K562 (cell line): Measurements from ENCODE around the gene LEMD1. TPM values are rescaled to one million over a fixed set of nuclear protein-coding genes. Genes with fewer than 3 reads are reported as not detected.

Experiments used
- ARID2 ChIP-seq: fragments of 450-650 bp; IDR thresholded peaks from 2 replicates; pipeline ENCODE4 v1.6.1; 2017; ENCODE audit warnings: antibody characterized with exemption, mild to moderate bottlenecking
- CC2D1A ChIP-seq: fragments of 450-650 bp; IDR thresholded peaks from 2 replicates; pipeline ENCODE4 v1.6.1; 2017; ENCODE audit warnings: mild to moderate bottlenecking
- DIDO1 ChIP-seq: fragments of 450-650 bp; IDR thresholded peaks from 2 replicates; pipeline ENCODE4 v1.6.1; 2016; ENCODE audit warnings: low read depth, missing biosample characterization, missing genetic modification characterization
- HCFC1 ChIP-seq: IDR thresholded peaks from 2 replicates; pipeline ENCODE4 v1.6.1; 2012; ENCODE audit warnings: low read depth, low read length, improper control_type of control experiment
- JUND ChIP-seq, 2 experiments: IDR thresholded peaks; 2 replicates in 1 of 2; 3 replicates in 1 of 2; pipeline ENCODE4 v1.6.1; 2011; ENCODE audit warnings: borderline replicate concordance in 2 of 2, low read depth in 2 of 2, low read length in 2 of 2, improper control_type of control experiment in 1 of 2, missing biosample characterization in 1 of 2, missing genetic modification characterization in 1 of 2, missing genetic modification reagents in 1 of 2
- MCM5 ChIP-seq: fragments of 450-650 bp; IDR thresholded peaks from 2 replicates; pipeline ENCODE4 v1.6.1; 2016; ENCODE audit warnings: low read depth
- MECOM ChIP-seq: fragments of 250-450 bp; sonication (Bioruptor Pico); IDR thresholded peaks from 2 replicates; pipeline ENCODE4 v1.8.0; 2022; ENCODE audit warnings: inconsistent platforms
- SETDB1 ChIP-seq: IDR thresholded peaks from one replicate; pipeline ENCODE4 v1.6.1; 2012; ENCODE audit warnings: low read length, control low read depth, inconsistent platforms
- SMARCC2 ChIP-seq: fragments of 450-650 bp; IDR thresholded peaks from 2 replicates; pipeline ENCODE4 v1.6.1; 2017; ENCODE audit warnings: antibody characterized with exemption, moderate library complexity, mild to moderate bottlenecking, low read depth
- ZNF589 ChIP-seq: fragments of 200-800 bp; sonication (Bioruptor generic); IDR thresholded peaks from 2 replicates; pipeline ENCODE4 v1.6.1; 2016; ENCODE audit warnings: low read depth, missing genetic modification characterization, missing compliant biosample characterization
- ZSCAN32 ChIP-seq: fragments of 450-650 bp; formaldehyde crosslinking; IDR thresholded peaks from 2 replicates; pipeline ENCODE4 v1.4.0; 2020; ENCODE audit warnings: mild to moderate bottlenecking, moderate library complexity
- polyA plus RNA-seq, 8 experiments: library from polyadenylated mRNA; depleted of rRNA in 4 of 8; stranded (reverse) in 5 of 8; unstranded in 3 of 8; fragments of >200 nt; fragmentation: Nextera tagmentation in 2 of 8; fragmentation: Illumina TruSeq in 1 of 8; extraction: Ambion mirVana in 2 of 8; extraction: Trizol in 1 of 8; gene quantifications; 2 replicates each; pipeline versions ENCODE4 v1.2.1 to v1.2.3, GENCODE V29; 2011 to 2014; ENCODE audit warnings: inconsistent platforms in 1 of 8, missing spikeins in 1 of 8
- total RNA-seq, 7 experiments: library from RNA; depleted of rRNA in 6 of 7; stranded (reverse); fragments of >200 nt in 6 of 7; fragmentation: Illumina TruSeq in 2 of 7; extraction: Trizol in 2 of 7; gene quantifications; 2 replicates each; pipeline versions ENCODE4 v1.2.1 to v1.2.3, GENCODE V29; 2011 to 2021; ENCODE audit warnings: low replicate concordance in 1 of 7
- TF ChIP-seq, protein P1 (sequence below), 2 experiments: fragments of 450-650 bp; formaldehyde crosslinking in 1 of 2; IDR thresholded peaks; 2 replicates each; pipeline versions ENCODE4 v1.4.0 to v1.6.1; 2014 to 2020; ENCODE audit warnings: mild to moderate bottlenecking in 2 of 2, borderline replicate concordance in 1 of 2, low read depth in 1 of 2
- TF ChIP-seq, protein P2 (sequence below), 2 experiments: fragments of 200-800 bp in 1 of 2; sonication (Bioruptor generic) in 1 of 2; sonication (generic) in 1 of 2; formaldehyde crosslinking in 1 of 2; IDR thresholded peaks in 1 of 2; conservative IDR thresholded peaks in 1 of 2; 2 replicates each; pipeline versions ENCODE4 v1.5.0 to v1.6.1; 2016 to 2020; ENCODE audit warnings: missing compliant biosample characterization in 1 of 2, missing genetic modification characterization in 1 of 2, missing genetic modification reagents in 1 of 2

The LEMD1 gene
- total and polyA plus RNA-seq, 9 of the 15 experiments (the other 6 are each of a cell fraction or from before 2014, with no cell fraction given), result 0.11 to 2.4 (median 0.57) TPM; not detected in 1

DNA sequence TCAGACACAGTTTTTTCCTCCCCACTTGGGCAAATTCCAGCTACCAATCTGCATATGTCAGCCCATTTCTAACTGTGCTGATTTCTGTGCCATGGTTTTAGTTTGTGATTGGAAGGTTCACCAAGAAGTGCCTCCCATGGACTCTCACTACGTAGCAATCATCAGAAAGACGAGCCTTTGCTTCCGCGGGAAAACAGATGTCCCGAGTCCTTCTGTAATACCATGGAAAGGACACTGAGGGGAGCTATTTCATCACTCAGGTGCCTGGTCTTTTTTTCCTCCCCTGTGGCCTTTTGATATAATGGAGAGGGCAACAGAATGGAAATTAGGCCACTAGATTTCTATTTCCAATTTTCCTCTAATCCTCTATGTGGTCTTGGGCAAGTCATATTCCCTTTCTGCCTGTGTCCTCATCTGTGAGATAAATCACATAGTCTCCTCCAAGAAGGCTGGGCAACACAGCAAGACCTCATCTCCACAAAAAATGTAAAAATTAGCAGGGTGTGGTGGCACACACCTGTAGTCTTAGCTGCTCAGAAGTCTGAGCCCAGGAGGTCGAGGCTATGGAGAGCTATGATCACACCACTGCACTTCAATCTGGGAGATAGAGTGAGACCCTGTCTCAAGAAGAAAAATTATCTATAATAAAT is 24.8 kb downstream of the LEMD1 start (continued):
- TF ChIP-seq, protein P1, sequence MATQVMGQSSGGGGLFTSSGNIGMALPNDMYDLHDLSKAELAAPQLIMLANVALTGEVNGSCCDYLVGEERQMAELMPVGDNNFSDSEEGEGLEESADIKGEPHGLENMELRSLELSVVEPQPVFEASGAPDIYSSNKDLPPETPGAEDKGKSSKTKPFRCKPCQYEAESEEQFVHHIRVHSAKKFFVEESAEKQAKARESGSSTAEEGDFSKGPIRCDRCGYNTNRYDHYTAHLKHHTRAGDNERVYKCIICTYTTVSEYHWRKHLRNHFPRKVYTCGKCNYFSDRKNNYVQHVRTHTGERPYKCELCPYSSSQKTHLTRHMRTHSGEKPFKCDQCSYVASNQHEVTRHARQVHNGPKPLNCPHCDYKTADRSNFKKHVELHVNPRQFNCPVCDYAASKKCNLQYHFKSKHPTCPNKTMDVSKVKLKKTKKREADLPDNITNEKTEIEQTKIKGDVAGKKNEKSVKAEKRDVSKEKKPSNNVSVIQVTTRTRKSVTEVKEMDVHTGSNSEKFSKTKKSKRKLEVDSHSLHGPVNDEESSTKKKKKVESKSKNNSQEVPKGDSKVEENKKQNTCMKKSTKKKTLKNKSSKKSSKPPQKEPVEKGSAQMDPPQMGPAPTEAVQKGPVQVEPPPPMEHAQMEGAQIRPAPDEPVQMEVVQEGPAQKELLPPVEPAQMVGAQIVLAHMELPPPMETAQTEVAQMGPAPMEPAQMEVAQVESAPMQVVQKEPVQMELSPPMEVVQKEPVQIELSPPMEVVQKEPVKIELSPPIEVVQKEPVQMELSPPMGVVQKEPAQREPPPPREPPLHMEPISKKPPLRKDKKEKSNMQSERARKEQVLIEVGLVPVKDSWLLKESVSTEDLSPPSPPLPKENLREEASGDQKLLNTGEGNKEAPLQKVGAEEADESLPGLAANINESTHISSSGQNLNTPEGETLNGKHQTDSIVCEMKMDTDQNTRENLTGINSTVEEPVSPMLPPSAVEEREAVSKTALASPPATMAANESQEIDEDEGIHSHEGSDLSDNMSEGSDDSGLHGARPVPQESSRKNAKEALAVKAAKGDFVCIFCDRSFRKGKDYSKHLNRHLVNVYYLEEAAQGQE (IDR thresholded peaks at IDR 0.05; ENCODE audit: borderline replicate concordance), result peak; percentile 93
- TF ChIP-seq, protein P1 (CRISPR knock-in tag; IDR thresholded peaks at IDR 0.05; ENCODE audit: low read depth), result no peak
- TF ChIP-seq CC2D1A (peak; percentile 57), SETDB1 (no peak), MCM5 (no peak), MECOM (CRISPR knock-in tag) (no peak), HCFC1 (peak; percentile 18; the same call in 1 of the 2 replicates), ZSCAN32 (0 out of 2 replicates have a peak, but pooled peaks have one; percentile 20), ARID2 (peak; percentile 91), ZNF589 (no peak), DIDO1 (tag) (no peak), JUND (IDR thresholded peaks at IDR 0.05; ENCODE audit: borderline replicate concordance, low read depth, low read length) (peak; percentile 47; the same call in 1 of the 2 replicates), JUND (tag; IDR thresholded peaks at IDR 0.05; ENCODE audit: borderline replicate concordance, low read depth, low read length) (no peak), SMARCC2 (no peak)
- TF ChIP-seq, protein P2, sequence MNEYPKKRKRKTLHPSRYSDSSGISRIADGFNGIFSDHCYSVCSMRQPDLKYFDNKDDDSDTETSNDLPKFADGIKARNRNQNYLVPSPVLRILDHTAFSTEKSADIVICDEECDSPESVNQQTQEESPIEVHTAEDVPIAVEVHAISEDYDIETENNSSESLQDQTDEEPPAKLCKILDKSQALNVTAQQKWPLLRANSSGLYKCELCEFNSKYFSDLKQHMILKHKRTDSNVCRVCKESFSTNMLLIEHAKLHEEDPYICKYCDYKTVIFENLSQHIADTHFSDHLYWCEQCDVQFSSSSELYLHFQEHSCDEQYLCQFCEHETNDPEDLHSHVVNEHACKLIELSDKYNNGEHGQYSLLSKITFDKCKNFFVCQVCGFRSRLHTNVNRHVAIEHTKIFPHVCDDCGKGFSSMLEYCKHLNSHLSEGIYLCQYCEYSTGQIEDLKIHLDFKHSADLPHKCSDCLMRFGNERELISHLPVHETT (CRISPR knock-in tag; conservative IDR thresholded peaks at IDR 0.05 in 1 of 2, IDR thresholded peaks at IDR 0.05 in 1 of 2), result no peak
